Spleen (tissue), 11 donors: Measurements from ENCODE around the gene WAS. TPM values are rescaled to one million over a fixed set of nuclear protein-coding genes. Genes with fewer than 3 reads are reported as not detected.
"Not testable (repeated sequence)": the region's sequence is repeated elsewhere in the genome, so short reads cannot be mapped to it uniquely, and the experiment has no call there.

ENCODE experiments used
- DNase-seq: peaks from one replicate; pipeline ENCODE4 v3.0.0-alpha.2; 2020
- H3K27ac ChIP-seq, 8 donors: fragments of 200-600 bp; sonication (generic) in 7 of 8; 1 replicate in 4 of 8; 2 replicates in 4 of 8; pipeline versions ENCODE4 v1.5.0 to v1.8.0; 2016 to 2021; ENCODE audit warnings: inconsistent platforms in 4 of 8, mild to moderate bottlenecking in 4 of 8, moderate library complexity in 1 of 8
- H3K27me3 ChIP-seq, 7 donors: fragments of 200-600 bp; sonication (generic) in 6 of 7; replicated peaks in 1 of 7; 1 replicate in 4 of 7; 2 replicates in 3 of 7; pipeline versions ENCODE4 v1.5.0 to v1.8.0; 2016 to 2021; ENCODE audit warnings: inconsistent platforms in 3 of 7, mild to moderate bottlenecking in 1 of 7
- H3K36me3 ChIP-seq, 6 donors: fragments of 200-600 bp; sonication (generic) in 5 of 6; 1 replicate in 4 of 6; 2 replicates in 2 of 6; pipeline versions ENCODE4 v1.5.0 to v1.8.0; 2016 to 2021; ENCODE audit warnings: inconsistent platforms in 2 of 6
- H3K4me1 ChIP-seq, 6 donors: fragments of 200-600 bp; sonication (generic) in 5 of 6; 1 replicate in 3 of 6; 2 replicates in 3 of 6; pipeline versions ENCODE4 v1.5.0 to v1.8.0; 2016 to 2021; ENCODE audit warnings: inconsistent platforms in 3 of 6
- H3K4me3 ChIP-seq, 8 donors: fragments of 200-600 bp; sonication (generic) in 7 of 8; 1 replicate in 4 of 8; 2 replicates in 4 of 8; pipeline versions ENCODE4 v1.5.0 to v1.8.0; 2016 to 2021; ENCODE audit warnings: inconsistent platforms in 4 of 8, mild to moderate bottlenecking in 4 of 8, moderate library complexity in 2 of 8
- H3K9me3 ChIP-seq, 8 donors: fragments of 200-600 bp; sonication (generic) in 7 of 8; 1 replicate in 4 of 8; 2 replicates in 4 of 8; pipeline versions ENCODE4 v1.5.0 to v1.8.0; 2016 to 2021; ENCODE audit warnings: inconsistent platforms in 4 of 8
- POLR2A ChIP-seq, 3 donors: fragments of 450-650 bp; IDR thresholded peaks; one replicate each; pipeline ENCODE4 v1.5.1; 2017; ENCODE audit warnings: antibody characterized with exemption in 3 of 3, mild to moderate bottlenecking in 1 of 3
- POLR2AphosphoS5 ChIP-seq, 3 donors: sonication (generic); formaldehyde crosslinking; IDR thresholded peaks; one replicate each; pipeline ENCODE4 v1.5.1; 2017; ENCODE audit warnings: antibody characterized with exemption in 3 of 3
- WGBS, 5 donors: extraction: QIAGEN DNeasy Blood & Tissue Kit in 3 of 5; methylation state at CpG; one replicate each; pipeline versions ENCODE4 v1.1.5 to v1.1.7; 2013 to 2018; 5-methylcytosine and 5-hydroxymethylcytosine counted together
- intact Hi-C: fragments of 100-400 bp; cut with DNase I; formaldehyde crosslinking; loops from one replicate; pipeline ENCODE4 v1.15.0; 2023; ENCODE audit warnings: low total_unique reads
- polyA plus RNA-seq, 3 donors: library from polyadenylated mRNA; stranded (reverse); fragments of 200-250 nt; gene quantifications; one replicate each; pipeline ENCODE4 v1.2.1, GENCODE V29; 2013
- total RNA-seq, 7 donors: library from RNA; depleted of rRNA in 3 of 7; stranded (reverse); fragments of >200 nt in 3 of 7; fragmentation: NEBNext Ultra II Directional in 4 of 7; extraction: Animal tissue kit (Norgen Biotek cat#: 25700) in 4 of 7; gene quantifications; one replicate each; pipeline versions ENCODE4 v1.1.0 to v1.2.1, GENCODE V29; 2016 to 2021
- TF ChIP-seq, protein P1 (sequence below), 11 experiments: fragments of 200-600 bp in 7 of 11; fragments of 450-650 bp in 4 of 11; sonication (generic) in 4 of 11; IDR thresholded peaks in 8 of 11; conservative IDR thresholded peaks in 3 of 11; 1 replicate in 7 of 11; 2 replicates in 4 of 11; pipeline versions ENCODE4 v1.4.0 to v1.8.0; 2016 to 2021; ENCODE audit warnings: antibody characterized with exemption in 11 of 11, inconsistent platforms in 4 of 11, mild to moderate bottlenecking in 1 of 11
- donor health status: healthy with polysubstance abuse.
- donor health status: DM: no; HTN: no; CAD: no; lungs with moderate emphysema.
- donor health status: DM: no; HTN: no; CAD: no.
- donor health status: Bipolar disorder and iron deficiency.
- donor health status: healthy.
- donor health status: DM: no; HTN: no; CAD: no.
- donor health status: DM: yes; HTN: yes; CAD: no.

WAS gene
- total and polyA plus RNA-seq, 10 donors = 53.5 to 169 (median 102) TPM

DNA sequence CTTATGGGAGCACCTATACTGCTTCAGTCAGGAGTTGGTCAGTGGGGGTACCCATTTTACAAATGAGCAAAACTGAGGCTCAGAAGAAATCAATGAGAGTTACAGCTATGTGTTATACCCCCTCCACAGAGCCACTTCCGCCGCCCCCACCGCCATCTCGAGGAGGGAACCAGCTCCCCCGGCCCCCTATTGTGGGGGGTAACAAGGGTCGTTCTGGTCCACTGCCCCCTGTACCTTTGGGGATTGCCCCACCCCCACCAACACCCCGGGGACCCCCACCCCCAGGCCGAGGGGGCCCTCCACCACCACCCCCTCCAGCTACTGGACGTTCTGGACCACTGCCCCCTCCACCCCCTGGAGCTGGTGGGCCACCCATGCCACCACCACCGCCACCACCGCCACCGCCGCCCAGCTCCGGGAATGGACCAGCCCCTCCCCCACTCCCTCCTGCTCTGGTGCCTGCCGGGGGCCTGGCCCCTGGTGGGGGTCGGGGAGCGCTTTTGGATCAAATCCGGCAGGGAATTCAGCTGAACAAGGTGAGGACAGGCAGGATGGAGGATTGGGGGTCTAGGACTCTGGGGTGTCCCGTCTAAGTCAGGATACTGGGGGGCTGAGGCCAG is 5.0 kb downstream of the WAS start:
- Histone ChIP-seq H3K36me3 (peaks cover 0 to 63% (median 13%) of the 10 kb centered on the region in 6 donors), H3K4me1 (peaks cover 0 to 33% (median 16%) of the 10 kb centered on the region in 6 donors), H3K27ac (no peak overlapping the region), H3K27me3 (no peaks in the 10 kb centered on the region), H3K9me3 (no peaks in the 10 kb centered on the region), H3K4me3 (no peak overlapping the region)
- intact Hi-C loops = no loop called here
- 69 to 82% (median 71%) methylated on average over 13 to 18 of the region's 19 CpGs; no CpG with 5 or more reads in 1 of the 5 donors for WGBS, 5 donors
- peak; percentile 64 for DNase-seq
- TF ChIP-seq, protein P1, sequence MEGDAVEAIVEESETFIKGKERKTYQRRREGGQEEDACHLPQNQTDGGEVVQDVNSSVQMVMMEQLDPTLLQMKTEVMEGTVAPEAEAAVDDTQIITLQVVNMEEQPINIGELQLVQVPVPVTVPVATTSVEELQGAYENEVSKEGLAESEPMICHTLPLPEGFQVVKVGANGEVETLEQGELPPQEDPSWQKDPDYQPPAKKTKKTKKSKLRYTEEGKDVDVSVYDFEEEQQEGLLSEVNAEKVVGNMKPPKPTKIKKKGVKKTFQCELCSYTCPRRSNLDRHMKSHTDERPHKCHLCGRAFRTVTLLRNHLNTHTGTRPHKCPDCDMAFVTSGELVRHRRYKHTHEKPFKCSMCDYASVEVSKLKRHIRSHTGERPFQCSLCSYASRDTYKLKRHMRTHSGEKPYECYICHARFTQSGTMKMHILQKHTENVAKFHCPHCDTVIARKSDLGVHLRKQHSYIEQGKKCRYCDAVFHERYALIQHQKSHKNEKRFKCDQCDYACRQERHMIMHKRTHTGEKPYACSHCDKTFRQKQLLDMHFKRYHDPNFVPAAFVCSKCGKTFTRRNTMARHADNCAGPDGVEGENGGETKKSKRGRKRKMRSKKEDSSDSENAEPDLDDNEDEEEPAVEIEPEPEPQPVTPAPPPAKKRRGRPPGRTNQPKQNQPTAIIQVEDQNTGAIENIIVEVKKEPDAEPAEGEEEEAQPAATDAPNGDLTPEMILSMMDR (IDR thresholded peaks at IDR 0.05 in 8 of 11, conservative IDR thresholded peaks at IDR 0.05 in 3 of 11) = no peak

DNA sequence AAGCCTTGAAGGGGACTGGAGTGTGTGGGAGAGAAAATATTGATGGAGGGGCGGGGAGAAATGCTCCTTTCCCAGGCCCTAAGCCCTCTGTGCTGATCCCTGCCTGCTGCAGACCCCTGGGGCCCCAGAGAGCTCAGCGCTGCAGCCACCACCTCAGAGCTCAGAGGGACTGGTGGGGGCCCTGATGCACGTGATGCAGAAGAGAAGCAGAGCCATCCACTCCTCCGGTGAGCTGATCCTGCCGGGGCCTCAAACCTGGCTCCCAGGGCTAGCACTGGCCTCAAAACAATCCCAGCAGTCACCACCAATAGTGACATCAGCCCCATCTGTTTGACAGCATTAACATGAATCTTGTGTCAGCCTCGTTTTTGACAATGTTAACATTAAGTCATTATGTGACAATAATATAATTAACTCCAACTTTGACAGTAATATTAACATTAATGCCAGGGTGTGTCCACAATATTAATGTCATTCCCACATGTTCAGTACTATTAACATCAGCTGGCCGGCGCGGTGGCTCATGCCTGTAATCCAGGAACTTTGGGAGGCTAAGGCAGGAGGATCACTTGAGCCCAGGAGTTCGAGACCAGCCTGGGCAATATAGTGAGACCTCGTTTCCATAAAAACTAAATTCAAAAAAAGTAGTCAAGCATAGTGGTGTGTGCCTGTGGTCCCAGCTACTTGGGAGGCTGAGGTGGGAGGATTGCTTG is 5.8 kb downstream of the WAS start:
- peak; percentile 63 for DNase-seq

DNA sequence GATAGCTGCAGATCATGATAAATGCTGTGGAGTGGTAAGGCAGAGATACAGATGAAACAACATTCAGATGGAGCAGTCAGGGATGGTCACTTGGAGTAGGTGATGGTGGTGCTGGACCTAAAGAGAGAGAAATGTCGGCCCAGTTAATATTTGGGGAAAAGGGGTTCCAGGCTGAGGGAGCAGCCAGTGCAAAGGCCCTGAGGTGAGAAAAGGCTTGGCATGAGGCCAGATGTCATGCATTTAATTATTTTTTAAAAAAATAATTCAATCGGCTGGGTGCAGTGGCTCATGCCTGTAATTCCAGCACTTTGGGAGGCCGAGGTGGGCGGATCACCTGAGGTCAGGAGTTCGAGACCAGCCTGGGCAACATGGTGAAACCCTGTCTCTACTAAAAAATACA is 8.1 kb downstream of the WAS start:
- H3K27me3 ChIP-seq, intact Hi-C loops, DNase-seq, H3K27ac ChIP-seq, H3K4me3 ChIP-seq, H3K9me3 ChIP-seq: not testable (repeated sequence)
- TF ChIP-seq POLR2AphosphoS5 (IDR thresholded peaks at IDR 0.05) = peak in 1 of 3 donors; percentile 32
- WGBS, 5 donors = 69 to 89% (median 85%) methylated on average over 2 to 5 of the region's 5 CpGs
- Histone ChIP-seq H3K4me1 (peaks cover 0 to 19% (median 3%) of the 10 kb centered on the region in 6 donors), H3K36me3 (peaks cover 0 to 47% (median 13%) of the 10 kb centered on the region in 6 donors)

More for the DNA sequence above, 5.8 kb downstream of the WAS start:
- Histone ChIP-seq H3K4me1 (peaks cover 0 to 33% (median 16%) of the 10 kb centered on the region in 6 donors), H3K36me3 (peaks cover 0 to 63% (median 13%) of the 10 kb centered on the region in 6 donors), H3K4me3 (no peak overlapping the region), H3K27me3 (no peaks in the 10 kb centered on the region), H3K27ac (no peak overlapping the region), H3K9me3 (no peaks in the 10 kb centered on the region)
- intact Hi-C loops = no loop called here
- 61 to 85% (median 66%) methylated on average over 5 to 11 of the region's 11 CpGs for WGBS, 5 donors
- TF ChIP-seq POLR2AphosphoS5 (IDR thresholded peaks at IDR 0.05) = peak in 1 of 3 donors; percentile 22
- TF ChIP-seq POLR2A (IDR thresholded peaks at IDR 0.05) = no peak

DNA sequence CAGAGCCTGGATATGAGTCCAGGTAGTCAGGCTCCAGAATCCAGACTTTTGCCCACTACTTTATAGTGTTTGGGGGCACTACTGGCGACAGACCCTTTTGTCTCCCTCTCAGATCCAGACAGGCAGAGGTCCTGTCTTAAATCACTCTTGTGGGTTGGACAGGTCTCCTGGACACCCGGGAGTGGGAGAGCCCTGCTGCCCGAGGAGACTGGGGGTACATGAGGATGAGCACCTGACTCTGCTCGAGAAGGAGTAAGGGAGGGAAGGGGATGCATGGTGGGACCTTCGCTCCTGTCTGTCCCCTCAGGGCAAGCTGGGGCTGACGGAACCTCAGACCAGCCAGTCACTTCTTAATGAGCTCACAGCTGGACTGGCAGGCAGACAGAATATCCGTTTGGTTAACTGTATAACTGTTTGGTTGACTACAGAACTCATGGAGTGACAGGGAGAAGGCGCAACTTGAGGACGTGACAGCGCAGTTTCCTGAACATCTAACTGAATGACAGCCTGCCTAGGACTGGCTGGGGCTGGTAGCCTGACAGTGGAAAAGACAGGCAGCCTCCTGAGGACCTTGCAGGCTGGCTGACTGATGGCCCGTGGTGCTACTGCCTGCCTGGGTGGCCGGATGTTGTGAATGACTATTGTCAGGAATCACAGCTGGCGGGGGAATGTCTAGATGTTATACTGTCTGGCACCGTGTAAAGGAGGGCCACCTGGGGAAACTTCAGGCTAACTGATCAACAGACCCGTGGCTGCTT is 11.4 kb downstream of the WAS start:
- WGBS, 5 donors = 42 to 65% (median 52%) methylated on average over 5 to 15 of the region's 15 CpGs
- intact Hi-C loops = no loop called here
- peaks cover 0 to 27% (median 9%) of the 10 kb centered on the region in 6 donors for H3K36me3 ChIP-seq
- DNase-seq = peak; percentile 61
- H3K4me3 ChIP-seq = peak overlapping the region in 1 of 8 donors; percentile 85
- peaks cover 0 to 20% (median 9%) of the 10 kb centered on the region in 6 donors for H3K4me1 ChIP-seq
- no peaks in the 10 kb centered on the region for H3K9me3 ChIP-seq
- H3K27ac ChIP-seq = peak overlapping the region in 3 of 8 donors; percentile 93 to 94 (median 94)
- TF ChIP-seq POLR2A (IDR thresholded peaks at IDR 0.05) (no peak), POLR2AphosphoS5 (IDR thresholded peaks at IDR 0.05) (peak in 1 of 3 donors; percentile 8)
- TF ChIP-seq, protein P1 (IDR thresholded peaks at IDR 0.05 in 8 of 11, conservative IDR thresholded peaks at IDR 0.05 in 3 of 11) = no peak
- H3K27me3 ChIP-seq = no peaks in the 10 kb centered on the region
